BE2C (cell line): Measurements from ENCODE around the gene MLST8.

Experiments
- DNase-seq: peaks from one replicate; pipeline ENCODE4 v3.0.0-alpha.2; 2020
- H3K27me3 ChIP-seq: fragments of 250-450 bp; sonication (Bioruptor Pico); 2 replicates; pipeline ENCODE4 v1.5.1; 2020; ENCODE audit warnings: mild to moderate bottlenecking
- H3K36me3 ChIP-seq: fragments of 250-450 bp; sonication (Bioruptor Pico); 2 replicates; pipeline ENCODE4 v1.5.1; 2020; ENCODE audit warnings: mild to moderate bottlenecking
- H3K4me1 ChIP-seq: fragments of 250-450 bp; sonication (Bioruptor Pico); 2 replicates; pipeline ENCODE4 v1.5.1; 2020
- H3K4me3 ChIP-seq: 2 replicates; pipeline ENCODE4 v1.5.1; 2011; ENCODE audit warnings: low read depth, low read length
- H3K9me3 ChIP-seq: fragments of 250-450 bp; sonication (Bioruptor Pico); 2 replicates; pipeline ENCODE4 v1.5.1; 2020
- TF ChIP-seq, protein P1 (sequence below): IDR thresholded peaks from 2 replicates; pipeline ENCODE4 v1.5.1; 2012; ENCODE audit warnings: mild to moderate bottlenecking, low read depth, low read length

MLST8 gene

DNA sequence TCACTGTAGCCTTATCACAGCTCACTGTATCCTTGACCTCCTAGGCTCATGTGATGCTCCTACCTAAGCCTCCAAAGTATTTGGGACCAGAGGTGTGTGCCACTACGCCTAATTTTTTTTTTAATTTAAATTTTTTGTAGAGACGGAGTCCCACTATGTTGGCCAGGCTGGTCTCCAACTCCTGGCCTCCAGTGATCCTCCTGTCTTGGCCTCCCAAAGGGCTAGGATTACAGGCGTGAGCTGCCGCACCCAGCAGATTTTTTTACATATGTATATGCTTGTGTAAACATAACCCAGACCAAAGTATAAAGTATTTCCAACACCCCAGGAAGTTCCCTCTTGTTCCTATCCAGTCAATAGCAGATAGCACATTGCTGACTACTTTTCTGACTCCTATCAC lies 11.1 kb downstream of the MLST8 start:
- H3K4me3 ChIP-seq: no peak overlapping the region
- peaks cover 8% of the 10 kb centered on the region for H3K4me1 ChIP-seq
- no peaks in the 10 kb centered on the region for H3K9me3 ChIP-seq
- no peak for DNase-seq
- peaks cover 10% of the 10 kb centered on the region for H3K36me3 ChIP-seq
- H3K27me3 ChIP-seq: no peaks in the 10 kb centered on the region
- TF ChIP-seq, protein P1, sequence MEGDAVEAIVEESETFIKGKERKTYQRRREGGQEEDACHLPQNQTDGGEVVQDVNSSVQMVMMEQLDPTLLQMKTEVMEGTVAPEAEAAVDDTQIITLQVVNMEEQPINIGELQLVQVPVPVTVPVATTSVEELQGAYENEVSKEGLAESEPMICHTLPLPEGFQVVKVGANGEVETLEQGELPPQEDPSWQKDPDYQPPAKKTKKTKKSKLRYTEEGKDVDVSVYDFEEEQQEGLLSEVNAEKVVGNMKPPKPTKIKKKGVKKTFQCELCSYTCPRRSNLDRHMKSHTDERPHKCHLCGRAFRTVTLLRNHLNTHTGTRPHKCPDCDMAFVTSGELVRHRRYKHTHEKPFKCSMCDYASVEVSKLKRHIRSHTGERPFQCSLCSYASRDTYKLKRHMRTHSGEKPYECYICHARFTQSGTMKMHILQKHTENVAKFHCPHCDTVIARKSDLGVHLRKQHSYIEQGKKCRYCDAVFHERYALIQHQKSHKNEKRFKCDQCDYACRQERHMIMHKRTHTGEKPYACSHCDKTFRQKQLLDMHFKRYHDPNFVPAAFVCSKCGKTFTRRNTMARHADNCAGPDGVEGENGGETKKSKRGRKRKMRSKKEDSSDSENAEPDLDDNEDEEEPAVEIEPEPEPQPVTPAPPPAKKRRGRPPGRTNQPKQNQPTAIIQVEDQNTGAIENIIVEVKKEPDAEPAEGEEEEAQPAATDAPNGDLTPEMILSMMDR: no peak

GRCh38 chr16:2223221-2223941 lies 18.1 kb downstream of the MLST8 start, which contains the start of gene E4F1:
Gene E4F1 (plus strand): TSS chr16:2223591. CDS start chr16:2223614, 23 bp downstream.
- H3K9me3 ChIP-seq: no peaks in the 10 kb centered on the region
- H3K27me3 ChIP-seq: no peaks in the 10 kb centered on the region
- no peaks in the 10 kb centered on the region for H3K4me1 ChIP-seq
- H3K4me3 ChIP-seq: peak within 1 kb of the TSS; percentile 91
- peak; percentile 100 for DNase-seq
- peaks cover 5% of the 10 kb centered on the region for H3K36me3 ChIP-seq
- TF ChIP-seq, protein P1: no peak

GRCh38 chr16:2223942-2224486 lies 18.8 kb downstream of the MLST8 start:
- TF ChIP-seq, protein P1: peak; percentile 32; the same call in 1 of the 2 replicates
- peak; percentile 59 for DNase-seq
- Histone ChIP-seq H3K27me3 (no peaks in the 10 kb centered on the region), H3K36me3 (peaks cover 11% of the 10 kb centered on the region), H3K4me1 (no peaks in the 10 kb centered on the region), H3K4me3 (peak overlapping the region; percentile 91), H3K9me3 (no peaks in the 10 kb centered on the region)

- no peak for DNase-seq
- Histone ChIP-seq H3K9me3 (no peaks in the 10 kb centered on the region), H3K4me3 (no peak overlapping the region)
Observed at GRCh38 chr16:2226245-2226793, 21.1 kb downstream of the MLST8 start.

GRCh38 chr16:2226918-2227317 lies 21.7 kb downstream of the MLST8 start:
- H3K4me1 ChIP-seq: no peaks in the 10 kb centered on the region
- no peak overlapping the region for H3K4me3 ChIP-seq
- no peaks in the 10 kb centered on the region for H3K9me3 ChIP-seq
- H3K27me3 ChIP-seq: no peaks in the 10 kb centered on the region
- no peak for DNase-seq
- peaks cover 37% of the 10 kb centered on the region for H3K36me3 ChIP-seq
- TF ChIP-seq, protein P1: no peak

More at GRCh38 chr16:2226245-2226793, 21.1 kb downstream of the MLST8 start:
- Histone ChIP-seq H3K27me3 (no peaks in the 10 kb centered on the region), H3K36me3 (peaks cover 31% of the 10 kb centered on the region), H3K4me1 (no peaks in the 10 kb centered on the region)
- TF ChIP-seq, protein P1: no peak
